ENCODE data around the gene RHOBTB1.
"Not testable (repeated sequence)": the region's sequence is repeated elsewhere in the genome, so short reads cannot be mapped to it uniquely, and the experiment has no call there.

RHOBTB1 gene, protein sequence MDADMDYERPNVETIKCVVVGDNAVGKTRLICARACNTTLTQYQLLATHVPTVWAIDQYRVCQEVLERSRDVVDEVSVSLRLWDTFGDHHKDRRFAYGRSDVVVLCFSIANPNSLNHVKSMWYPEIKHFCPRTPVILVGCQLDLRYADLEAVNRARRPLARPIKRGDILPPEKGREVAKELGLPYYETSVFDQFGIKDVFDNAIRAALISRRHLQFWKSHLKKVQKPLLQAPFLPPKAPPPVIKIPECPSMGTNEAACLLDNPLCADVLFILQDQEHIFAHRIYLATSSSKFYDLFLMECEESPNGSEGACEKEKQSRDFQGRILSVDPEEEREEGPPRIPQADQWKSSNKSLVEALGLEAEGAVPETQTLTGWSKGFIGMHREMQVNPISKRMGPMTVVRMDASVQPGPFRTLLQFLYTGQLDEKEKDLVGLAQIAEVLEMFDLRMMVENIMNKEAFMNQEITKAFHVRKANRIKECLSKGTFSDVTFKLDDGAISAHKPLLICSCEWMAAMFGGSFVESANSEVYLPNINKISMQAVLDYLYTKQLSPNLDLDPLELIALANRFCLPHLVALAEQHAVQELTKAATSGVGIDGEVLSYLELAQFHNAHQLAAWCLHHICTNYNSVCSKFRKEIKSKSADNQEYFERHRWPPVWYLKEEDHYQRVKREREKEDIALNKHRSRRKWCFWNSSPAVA

DNA sequence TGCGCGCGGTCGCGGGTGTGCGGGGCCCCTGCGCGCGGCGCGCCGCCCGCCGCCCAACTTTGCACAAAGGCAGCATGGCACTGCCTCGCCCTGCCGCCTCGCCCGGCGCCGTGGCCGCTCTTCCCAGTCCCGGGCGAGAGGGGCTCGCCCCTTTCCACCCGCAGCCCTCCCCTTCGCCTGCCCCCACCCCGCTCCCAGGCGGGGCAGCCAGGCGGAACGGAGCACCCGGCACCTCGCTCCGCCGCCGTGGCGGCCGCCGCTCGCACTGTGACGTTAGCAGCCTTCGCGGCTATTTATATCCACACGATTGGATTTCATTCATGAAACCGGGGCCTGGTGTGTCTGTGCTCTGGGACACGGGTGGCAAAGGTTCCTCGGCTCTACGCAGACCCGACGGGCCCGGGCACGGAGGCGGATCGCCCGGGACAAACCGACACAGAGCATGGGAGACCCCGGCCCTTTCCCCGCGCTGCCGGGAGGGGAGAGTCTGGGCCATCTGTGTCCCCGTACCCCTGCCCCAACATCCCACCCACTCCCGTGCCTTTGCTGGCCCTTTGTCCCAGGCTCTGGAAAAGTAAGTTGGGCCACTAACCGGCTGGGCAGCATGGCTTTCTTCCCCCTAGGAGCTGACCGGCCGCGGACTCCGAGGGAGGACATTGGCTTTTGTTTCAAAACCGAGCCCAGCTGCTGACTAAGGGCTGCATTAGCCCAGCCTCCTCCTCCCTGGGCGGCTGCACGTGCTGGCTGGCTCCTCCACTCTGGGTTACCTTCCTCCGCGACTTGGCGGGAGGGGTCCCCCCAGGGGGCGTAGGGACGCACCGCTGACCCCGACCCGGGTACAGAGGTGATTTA, at the start of gene RHOBTB1:
TSS of gene RHOBTB1 (minus strand) at position 128 of the 852 bp plus-strand sequence. CDS start 32,643 bp downstream, outside the sequence.
- DNase-seq, result peak in 1 of 2 experiments; percentile 20

DNA sequence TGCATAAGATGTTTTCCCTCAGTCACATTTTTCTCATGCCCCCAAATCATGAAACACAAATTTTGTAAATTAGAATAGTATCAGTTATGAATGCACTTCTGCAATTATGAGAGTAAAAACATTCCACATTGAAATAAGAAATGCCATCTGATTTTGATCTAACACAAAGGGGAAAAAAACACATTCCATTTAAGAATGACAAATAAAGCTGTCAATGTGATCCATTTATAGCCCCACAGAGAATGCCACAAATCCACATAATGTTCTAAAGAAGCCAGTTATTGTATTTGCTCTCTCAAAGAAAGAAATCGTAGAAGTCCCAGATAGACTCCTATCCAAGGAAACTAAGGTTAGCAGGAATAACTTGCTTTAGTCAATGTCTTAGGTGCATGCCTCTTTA, 48.7 kb upstream of the RHOBTB1 start:
- DNase-seq, result no peak

DNA sequence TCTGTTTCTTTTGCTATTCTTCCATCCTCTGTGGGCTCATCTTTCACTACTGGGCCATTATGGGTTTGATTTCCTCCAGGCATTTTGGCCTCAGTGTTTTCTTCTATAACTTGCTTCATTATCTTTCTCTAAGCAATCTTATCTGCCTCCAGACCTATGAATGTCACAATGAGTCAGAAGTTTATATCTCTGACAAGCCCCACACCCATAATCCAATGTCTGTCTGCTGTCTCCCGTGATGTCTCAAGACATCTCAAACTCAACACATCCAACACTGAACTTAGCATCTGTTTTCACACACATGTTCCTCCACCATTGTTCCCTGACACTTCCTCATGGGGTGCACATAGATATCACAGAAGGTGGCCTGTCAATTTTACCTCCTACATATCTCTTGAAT, 46.7 kb upstream of the RHOBTB1 start:
- no peak for DNase-seq

DNA sequence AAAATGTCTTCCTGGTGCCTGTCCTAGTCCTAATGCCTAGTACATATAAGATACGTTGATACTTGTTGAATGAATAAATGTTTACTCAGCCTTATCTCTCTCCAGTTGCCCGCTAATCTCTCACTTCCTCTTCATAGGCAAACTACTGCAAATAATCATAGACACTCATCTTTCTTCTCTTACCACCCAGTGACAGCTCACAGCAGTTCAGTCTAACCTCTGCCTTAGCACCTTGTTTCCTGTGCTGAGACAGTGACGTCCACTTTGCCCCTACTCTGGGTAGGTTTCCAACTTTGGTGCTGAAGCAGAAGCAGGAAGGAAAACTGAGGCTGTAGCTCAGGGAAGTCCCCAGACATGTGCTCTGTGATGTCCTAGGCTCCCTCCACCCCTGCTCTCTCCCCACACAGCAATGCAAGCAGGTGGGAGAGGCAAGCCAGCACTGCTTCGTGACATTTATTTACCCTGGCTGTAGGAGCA, 45.5 kb upstream of the RHOBTB1 start:
- DNase-seq, result no peak

DNA sequence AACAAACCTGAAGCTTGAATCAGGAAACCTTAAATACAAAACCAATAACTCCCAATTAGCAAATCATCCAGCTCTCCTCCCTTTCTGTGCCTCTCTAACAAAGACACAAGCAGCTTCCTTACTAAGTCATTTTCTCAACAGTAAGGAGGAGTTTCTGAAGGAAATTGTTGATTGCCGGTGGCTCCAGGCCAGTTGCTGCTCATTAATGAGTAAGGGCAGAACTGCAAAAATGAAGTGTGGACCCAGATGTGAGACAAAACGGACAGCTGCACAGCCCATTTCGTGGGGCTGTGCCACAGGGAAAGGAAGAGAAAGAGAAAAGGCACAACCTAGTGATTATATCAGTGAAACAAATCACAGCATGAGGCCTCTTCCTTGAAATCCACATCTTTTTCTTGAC, 42.8 kb upstream of the RHOBTB1 start:
- DNase-seq, result no peak

DNA sequence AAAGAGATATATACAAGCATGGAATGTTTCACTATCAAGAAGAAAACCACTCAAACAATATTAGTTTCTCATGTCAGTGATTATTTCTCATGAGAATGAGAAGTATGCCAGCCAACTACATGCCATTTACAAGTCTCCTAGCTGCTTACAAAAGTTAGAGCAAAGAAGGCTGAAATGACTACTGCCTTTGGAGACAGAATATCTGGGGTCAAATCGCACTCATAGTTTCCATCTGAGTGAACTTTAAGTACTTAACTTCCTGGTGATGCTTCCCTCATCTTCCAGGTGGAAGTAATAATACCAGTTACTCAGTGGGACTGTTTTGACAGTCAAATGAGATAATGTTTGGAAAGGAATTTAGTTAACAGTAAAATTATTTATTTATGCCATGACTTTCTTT, 42.0 kb upstream of the RHOBTB1 start:
- no peak for DNase-seq

DNA sequence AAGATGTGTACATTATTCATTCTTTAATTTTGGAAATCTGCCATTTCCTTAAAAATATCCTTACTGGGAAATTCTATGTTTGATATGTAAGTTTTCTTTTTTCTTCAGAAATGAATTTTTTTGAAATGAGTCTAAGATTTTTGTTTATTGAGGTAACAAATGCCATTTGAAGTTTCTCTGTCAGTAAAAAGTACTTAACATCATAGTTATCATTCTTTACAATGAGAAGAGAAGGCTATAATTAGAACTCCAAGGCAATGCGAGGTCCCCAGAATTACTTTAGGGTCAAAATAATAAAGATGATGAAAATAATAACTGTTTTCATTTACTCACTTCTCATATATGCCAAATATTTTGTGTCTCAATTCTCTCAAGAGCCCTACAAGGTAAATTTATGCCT, 37.0 kb upstream of the RHOBTB1 start:
- no peak for DNase-seq

DNA sequence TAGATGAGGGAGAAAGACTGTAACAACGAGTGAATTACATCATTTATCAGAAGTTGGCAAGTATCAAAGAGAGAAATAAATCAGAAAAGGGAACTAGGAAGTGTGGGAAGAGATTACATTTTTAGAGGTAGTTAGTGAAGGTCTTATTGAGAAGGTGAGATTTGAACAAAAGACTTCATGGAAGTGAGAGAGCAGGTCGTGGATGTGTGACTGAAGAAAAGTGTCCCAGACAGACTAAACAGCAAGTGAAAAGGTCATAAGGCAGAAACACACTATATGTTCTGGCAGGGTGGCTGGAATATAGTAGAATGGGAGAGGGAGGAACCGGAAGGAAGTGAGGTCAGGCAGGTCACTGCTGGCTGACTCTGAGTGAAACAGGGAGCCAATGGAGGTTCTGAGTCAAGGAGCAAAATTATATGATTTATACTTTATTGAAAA, 35.7 kb upstream of the RHOBTB1 start:
- DNase-seq, result no peak

DNA sequence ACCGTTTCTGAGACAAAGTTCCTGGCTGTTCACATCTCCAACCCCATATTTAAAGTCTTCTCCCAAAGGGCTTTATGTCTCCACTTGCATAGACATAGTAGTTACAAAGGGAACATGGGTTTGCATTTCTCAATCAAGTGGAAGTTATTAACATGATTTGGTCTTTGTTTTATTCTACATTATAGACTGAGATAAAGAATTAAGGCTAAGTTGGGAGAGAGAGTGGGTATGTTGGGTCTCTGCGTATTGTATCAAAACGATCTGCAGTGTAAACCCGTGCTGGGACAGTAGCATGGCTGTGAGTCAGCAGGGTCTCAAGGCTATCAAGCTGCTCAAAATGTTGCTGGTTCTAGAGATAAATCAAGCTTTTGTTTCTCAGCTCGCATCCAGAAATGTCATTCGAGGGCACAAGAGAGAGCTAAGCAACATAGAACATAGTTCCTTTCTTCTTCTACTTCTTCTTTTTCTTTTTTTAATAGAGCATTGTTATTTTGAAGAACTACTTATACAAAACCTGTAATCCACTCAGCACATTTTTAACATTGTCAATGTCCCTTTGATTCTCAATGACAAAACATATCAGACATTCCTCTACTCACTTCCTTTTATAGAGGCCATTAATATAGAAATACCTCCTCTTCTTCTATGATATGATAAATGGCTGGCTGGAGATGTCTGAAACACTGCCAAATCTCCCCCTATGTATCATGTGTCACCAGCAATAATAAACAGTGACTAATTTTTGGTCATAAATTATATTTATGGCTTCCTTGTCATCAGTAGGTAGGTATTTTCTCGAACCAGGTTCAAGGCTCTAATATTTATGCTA, 34.5 kb upstream of the RHOBTB1 start:
- no peak for DNase-seq

DNA sequence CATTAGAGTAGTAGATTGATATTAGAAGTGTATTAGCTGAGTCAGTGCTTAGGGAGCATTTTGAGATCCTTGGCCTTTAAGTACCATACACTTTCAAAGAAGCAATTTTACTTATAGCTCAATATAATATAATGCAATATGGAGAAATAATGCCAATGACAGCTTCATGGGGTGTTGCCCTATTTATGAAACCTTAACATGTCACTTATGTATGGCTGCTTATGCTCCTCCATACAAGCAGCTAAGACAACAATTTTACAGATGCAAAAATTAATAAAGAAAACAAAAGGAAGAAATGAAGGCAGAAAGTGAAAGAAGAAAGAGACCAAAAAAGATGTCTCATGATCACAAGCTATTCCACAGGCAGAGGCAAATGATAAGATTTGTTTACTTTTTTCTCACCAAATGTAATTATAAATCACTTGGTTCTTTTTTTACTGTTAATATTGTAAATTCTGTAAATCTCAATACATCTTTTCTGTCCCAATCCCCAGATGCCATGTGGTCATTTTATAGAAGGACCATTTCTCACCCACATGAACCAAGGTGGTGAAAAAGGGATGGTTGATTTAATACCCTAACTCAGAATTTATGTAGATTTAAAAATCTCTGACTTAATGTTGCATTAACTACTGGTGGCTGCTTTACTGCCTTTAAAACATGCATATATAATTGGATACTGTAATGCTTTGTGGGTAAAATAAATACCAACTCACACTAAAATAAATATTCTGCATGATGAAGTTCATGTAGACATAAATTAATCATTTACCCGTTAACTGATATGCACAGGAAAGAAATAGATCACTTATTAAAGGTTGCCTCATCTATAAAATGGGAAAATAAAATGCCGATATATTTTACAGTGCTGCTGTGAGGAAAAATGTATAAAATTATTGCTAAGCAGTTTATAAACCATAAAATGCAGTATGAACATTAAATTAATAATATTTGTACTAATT, 33.5 kb upstream of the RHOBTB1 start:
- DNase-seq, result no peak

DNA sequence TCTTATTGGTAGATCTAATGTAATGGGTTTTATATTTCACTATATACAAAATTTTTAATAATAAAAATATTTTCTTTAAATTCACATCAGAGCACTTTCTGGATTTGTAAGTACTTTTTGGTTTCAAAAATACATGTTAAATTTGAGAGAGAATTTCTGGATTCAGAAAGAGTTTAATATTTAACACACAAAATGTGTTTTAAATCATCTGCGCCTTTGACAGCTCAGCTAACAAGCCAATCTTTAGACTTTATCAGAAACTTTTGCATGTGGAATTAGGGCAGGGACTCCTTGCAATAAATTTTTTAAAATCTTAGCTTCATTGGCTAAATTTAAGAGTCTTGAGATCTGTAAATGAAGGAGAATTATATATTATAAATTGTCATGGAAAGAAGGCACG, 32.7 kb upstream of the RHOBTB1 start:
- DNase-seq, result no peak

DNA sequence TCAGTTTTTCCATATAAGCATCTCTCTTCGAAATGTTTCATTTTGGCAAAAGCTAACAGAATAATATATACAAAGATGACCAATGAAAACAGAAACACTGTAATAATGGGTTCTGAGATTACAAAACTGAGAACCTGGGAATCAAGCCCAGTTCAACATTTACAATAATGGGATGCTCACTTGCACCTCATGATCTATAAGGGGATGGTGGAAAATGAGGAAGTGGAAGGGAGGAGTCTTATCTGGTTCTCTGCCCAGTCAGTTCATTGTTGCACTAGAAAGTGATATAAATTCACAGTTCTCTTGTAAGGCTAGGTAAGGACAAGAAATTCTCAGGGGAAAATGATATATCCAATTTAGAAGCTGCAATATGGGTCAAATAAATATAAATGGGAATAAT, 31.7 kb upstream of the RHOBTB1 start:
- no peak for DNase-seq

DNA sequence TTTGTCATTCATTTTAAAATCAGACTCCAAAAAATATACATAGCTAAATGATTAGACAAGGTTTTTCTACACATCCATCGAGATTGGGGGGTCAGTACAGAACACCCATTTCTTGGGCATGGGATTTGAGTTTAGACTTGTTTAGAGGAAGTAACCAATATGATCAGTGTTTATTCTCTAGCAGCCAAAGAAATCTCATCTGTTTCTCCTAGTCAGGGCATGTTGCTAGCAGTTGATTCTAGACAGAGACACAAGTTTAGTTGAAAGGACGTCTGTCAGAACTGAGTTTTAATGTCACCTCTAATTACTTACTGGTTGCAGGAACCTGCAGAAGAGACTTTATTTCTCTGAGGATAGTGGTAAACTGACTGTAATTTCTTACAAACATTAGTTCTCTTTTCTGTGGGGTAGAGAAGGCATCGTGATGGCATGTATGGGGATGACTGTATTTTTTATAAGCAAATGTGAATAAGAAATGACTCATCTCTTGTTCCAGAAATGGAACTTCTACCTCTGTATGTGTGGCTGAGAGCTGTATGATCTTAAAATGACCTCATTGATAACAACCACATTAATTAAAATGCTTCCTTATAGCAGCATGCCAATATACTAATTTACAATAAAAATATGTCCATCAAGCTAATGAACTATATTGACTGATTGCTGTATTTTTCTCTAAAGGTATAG, 30.6 kb upstream of the RHOBTB1 start:
- DNase-seq, result no peak

DNA sequence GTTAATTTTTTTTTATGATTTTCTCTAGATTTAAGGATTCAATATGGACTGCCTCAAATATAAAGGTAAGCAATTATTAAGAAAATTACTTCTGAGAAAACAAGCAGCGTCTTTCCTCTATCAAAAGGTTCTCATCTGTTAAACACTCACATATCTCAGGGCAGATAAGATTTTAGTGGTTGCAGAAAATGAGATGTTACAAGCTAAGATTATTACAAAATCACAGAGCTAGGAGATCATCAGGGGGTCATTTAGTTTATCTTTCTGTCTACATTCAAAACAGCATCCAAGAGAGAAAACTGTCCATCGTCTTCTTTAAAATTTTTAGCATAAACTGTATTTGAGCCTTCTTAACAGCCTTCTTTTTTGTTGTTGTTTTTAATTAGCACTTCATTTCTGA, 29.1 kb upstream of the RHOBTB1 start:
- no peak for DNase-seq

DNA sequence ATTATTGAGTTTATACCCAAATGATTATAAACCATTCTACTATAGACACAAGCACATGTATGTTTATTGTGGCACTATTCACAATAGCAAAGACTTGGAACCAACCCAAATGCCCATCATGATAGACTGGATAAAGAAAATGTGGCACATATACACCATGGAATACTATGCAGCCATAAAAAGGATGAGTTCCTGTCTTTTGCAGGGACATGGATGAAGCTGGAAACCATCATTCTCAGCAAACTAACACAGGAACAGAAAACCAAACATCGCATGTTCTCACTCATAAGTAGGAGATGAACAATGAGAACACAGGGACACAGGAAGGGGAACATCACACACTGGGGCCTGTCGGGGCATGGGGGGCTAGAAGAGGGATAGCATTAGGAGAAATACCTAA, 28.2 kb upstream of the RHOBTB1 start:
- not testable (repeated sequence) for DNase-seq

DNA sequence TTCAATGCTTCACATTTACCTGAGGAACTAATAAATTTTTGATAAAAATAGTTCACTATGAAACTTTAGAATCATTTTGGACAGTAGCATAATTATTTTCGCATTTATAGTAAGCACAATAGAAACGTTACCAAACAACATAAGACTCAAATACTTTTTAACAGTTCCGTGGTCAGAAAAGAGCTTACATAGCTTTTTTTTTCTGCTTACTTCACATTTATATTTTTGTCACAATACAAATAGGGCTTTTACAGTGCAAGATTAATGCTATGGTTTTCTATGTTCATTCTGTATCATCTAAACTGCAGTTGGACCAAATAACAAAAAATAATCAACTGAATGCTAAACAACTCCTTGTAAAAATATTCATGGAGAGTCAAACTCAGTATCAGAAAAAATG, 26.5 kb upstream of the RHOBTB1 start:
- DNase-seq, result no peak

DNA sequence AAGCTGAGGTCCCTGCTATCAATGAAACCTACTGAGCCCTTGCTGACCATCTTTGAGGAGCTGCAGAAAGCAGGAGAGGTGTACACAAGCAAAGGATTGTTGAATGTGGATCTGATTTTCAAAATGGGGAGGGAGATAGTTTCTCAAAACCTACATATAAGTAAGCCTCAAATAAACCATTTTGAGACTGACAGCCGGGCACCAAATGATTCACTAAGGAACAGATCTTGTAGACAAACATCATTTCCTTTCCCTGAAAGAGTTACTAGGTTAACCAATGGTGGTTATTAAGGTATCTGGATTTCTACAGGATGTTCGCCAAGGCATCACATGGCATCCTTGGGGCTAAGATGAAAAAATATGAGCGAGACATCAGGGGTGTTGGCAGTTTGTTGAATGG, 24.5 kb upstream of the RHOBTB1 start:
- DNase-seq, result no peak

DNA sequence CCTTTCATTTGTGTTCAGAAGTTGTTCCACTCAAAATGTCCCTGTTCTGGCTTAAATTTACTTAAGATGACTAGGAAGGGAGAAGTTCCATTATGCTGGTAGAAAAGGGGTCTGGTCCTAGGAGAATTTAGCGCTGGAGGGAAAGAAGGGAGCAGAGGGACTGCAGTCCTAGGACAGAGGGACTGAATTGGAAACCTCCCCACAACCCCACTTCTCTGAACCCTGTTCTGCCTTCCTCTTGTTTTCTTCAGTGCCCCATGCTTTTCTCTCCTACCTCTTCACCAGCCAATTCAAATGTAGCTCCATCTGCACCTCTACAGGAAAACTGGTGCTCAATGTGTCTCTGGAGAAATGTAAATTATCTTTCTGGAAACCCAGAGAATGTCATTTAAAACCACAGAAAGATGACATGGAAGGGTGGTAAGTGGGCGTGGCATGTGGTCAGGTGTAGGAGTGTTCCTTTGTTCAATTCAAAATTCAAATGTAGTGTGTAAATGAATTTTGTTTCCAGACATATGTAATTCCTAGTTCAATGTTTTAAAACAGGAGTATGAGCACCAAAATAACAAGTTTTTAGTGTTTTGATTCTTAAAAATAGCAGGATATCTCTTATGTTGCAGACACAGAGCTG, 24.0 kb upstream of the RHOBTB1 start:
- DNase-seq, result no peak

DNA sequence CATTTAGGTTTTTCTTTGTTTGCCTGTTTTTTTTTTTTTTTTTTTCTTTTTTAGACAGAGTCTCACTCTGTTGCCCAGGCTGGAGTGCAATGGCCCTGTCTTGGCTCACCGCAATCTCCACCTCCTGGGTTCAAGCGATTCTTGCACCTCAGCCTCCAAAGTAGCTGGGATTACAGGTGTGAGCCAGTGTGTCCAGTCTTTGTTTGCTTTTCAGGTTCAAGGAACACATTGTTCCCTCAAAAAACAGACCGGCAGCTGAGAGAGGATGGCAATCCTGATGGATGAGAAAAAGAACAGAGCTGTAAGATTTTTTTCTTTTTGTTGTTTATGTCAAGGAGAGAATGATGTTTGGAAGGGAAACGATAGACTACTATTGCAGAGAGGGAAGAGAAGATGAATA, 23.3 kb upstream of the RHOBTB1 start:
- no peak for DNase-seq

DNA sequence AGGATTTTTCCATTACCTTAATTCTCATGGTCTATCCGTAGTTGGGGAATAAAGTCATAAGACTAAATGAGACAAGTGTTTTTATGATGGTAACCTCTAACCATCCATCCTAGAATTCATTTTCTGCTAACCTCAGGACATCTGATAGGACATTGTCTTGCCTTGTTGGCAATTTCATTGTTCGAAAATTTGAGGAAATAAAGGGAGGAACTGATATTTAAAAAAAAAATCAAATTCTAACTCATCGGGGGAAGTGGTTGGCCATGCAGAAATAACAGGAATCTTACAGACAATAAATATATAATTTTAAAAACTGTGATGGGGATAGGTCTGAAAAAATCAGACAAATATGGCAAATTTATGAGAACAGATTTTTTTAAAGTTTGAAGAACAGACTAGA, 21.7 kb upstream of the RHOBTB1 start:
- DNase-seq, result no peak
